Activated naive CD8-positive, alpha-beta T cell (primary cell): Measurements from ENCODE around the gene ATP5PF.
"Not testable (repeated sequence)": the region's sequence is repeated elsewhere in the genome, so short reads cannot be mapped to it uniquely, and the experiment has no call there.

Experiments
- H3K27ac Mint-ChIP-seq: one replicate; pipeline ENCODE4 v1.8.0; 2021; ENCODE audit warnings: mixed read lengths
- H3K27me3 Mint-ChIP-seq: one replicate; pipeline ENCODE4 v1.8.0; 2021; ENCODE audit warnings: mixed read lengths
- H3K36me3 Mint-ChIP-seq: one replicate; pipeline ENCODE4 v1.8.0; 2021; ENCODE audit warnings: mixed read lengths
- H3K4me1 Mint-ChIP-seq: one replicate; pipeline ENCODE4 v1.8.0; 2021; ENCODE audit warnings: low read depth, mixed read lengths
- H3K4me3 Mint-ChIP-seq: one replicate; pipeline ENCODE4 v1.8.0; 2021; ENCODE audit warnings: mild to moderate bottlenecking, mixed read lengths
- H3K9me3 Mint-ChIP-seq: one replicate; pipeline ENCODE4 v1.8.0; 2021; ENCODE audit warnings: low read depth, mixed read lengths

ATP5PF gene

GRCh38 chr21:25737421-25737820, 2.7 kb upstream of the ATP5PF start:
- Mint-ChIP-seq H3K9me3 (no peaks in the 10 kb centered on the region), H3K4me3 (peak overlapping the region; percentile 97), H3K4me1 (peaks cover 61% of the 10 kb centered on the region), H3K27me3 (no peaks in the 10 kb centered on the region), H3K36me3 (peaks cover 8% of the 10 kb centered on the region), H3K27ac (peak overlapping the region; percentile 96)

- H3K36me3 Mint-ChIP-seq: peaks cover 4% of the 10 kb centered on the region
- no peaks in the 10 kb centered on the region for H3K9me3 Mint-ChIP-seq
- peak overlapping the region; percentile 96 for H3K27ac Mint-ChIP-seq
- H3K27me3 Mint-ChIP-seq: no peaks in the 10 kb centered on the region
- peaks cover 58% of the 10 kb centered on the region for H3K4me1 Mint-ChIP-seq
- peak overlapping the region; percentile 97 for H3K4me3 Mint-ChIP-seq
Measured at GRCh38 chr21:25735646-25736597, 1.2 kb upstream of the ATP5PF start.

GRCh38 chr21:25734654-25734903, 125 bp downstream of the ATP5PF start:
- Mint-ChIP-seq H3K9me3 (no peaks in the 10 kb centered on the region), H3K36me3 (peaks cover 4% of the 10 kb centered on the region), H3K4me1 (peaks cover 56% of the 10 kb centered on the region), H3K27ac (peak overlapping the region; percentile 100), H3K4me3 (peak overlapping the region; percentile 99), H3K27me3 (no peaks in the 10 kb centered on the region)

- Mint-ChIP-seq H3K4me1 (peaks cover 52% of the 10 kb centered on the region), H3K27me3 (no peaks in the 10 kb centered on the region), H3K4me3 (peak overlapping the region; percentile 99), H3K9me3 (no peaks in the 10 kb centered on the region), H3K27ac (peak overlapping the region; percentile 100), H3K36me3 (peaks cover 4% of the 10 kb centered on the region)
Measured at GRCh38 chr21:25733859-25734653, 648 bp downstream of the ATP5PF start.

GRCh38 chr21:25732091-25732760, 2.5 kb downstream of the ATP5PF start:
- H3K36me3 Mint-ChIP-seq: peaks cover 7% of the 10 kb centered on the region
- no peak overlapping the region for H3K27ac Mint-ChIP-seq
- H3K4me3 Mint-ChIP-seq: peak overlapping the region; percentile 10
- peaks cover 43% of the 10 kb centered on the region for H3K4me1 Mint-ChIP-seq
- no peaks in the 10 kb centered on the region for H3K9me3 Mint-ChIP-seq
- H3K27me3 Mint-ChIP-seq: no peaks in the 10 kb centered on the region

- no peak overlapping the region for H3K4me3 Mint-ChIP-seq
- H3K27me3 Mint-ChIP-seq: no peaks in the 10 kb centered on the region
- no peaks in the 10 kb centered on the region for H3K4me1 Mint-ChIP-seq
- H3K27ac Mint-ChIP-seq: no peak overlapping the region
- peaks cover 5% of the 10 kb centered on the region for H3K36me3 Mint-ChIP-seq
- H3K9me3 Mint-ChIP-seq: no peaks in the 10 kb centered on the region
Measured at GRCh38 chr21:25722631-25723030, 12.1 kb downstream of the ATP5PF start.

- no peaks in the 10 kb centered on the region for H3K27me3 Mint-ChIP-seq
- H3K9me3 Mint-ChIP-seq: no peaks in the 10 kb centered on the region
- H3K27ac Mint-ChIP-seq: no peak overlapping the region
- H3K36me3 Mint-ChIP-seq: peaks cover 5% of the 10 kb centered on the region
- no peak overlapping the region for H3K4me3 Mint-ChIP-seq
- H3K4me1 Mint-ChIP-seq: no peaks in the 10 kb centered on the region
Measured at GRCh38 chr21:25721987-25722386, 12.7 kb downstream of the ATP5PF start.

- H3K27ac Mint-ChIP-seq: no peak overlapping the region
- H3K27me3 Mint-ChIP-seq: no peaks in the 10 kb centered on the region
- peaks cover 3% of the 10 kb centered on the region for H3K36me3 Mint-ChIP-seq
- no peak overlapping the region for H3K4me3 Mint-ChIP-seq
- no peaks in the 10 kb centered on the region for H3K9me3 Mint-ChIP-seq
- no peaks in the 10 kb centered on the region for H3K4me1 Mint-ChIP-seq
Measured at GRCh38 chr21:25717491-25718147, 17.1 kb downstream of the ATP5PF start.

GRCh38 chr21:25714066-25714465, 20.6 kb downstream of the ATP5PF start:
- H3K4me1 Mint-ChIP-seq, H3K27ac Mint-ChIP-seq, H3K36me3 Mint-ChIP-seq, H3K4me3 Mint-ChIP-seq, H3K27me3 Mint-ChIP-seq, H3K9me3 Mint-ChIP-seq: not testable (repeated sequence)

GRCh38 chr21:25710550-25710949, 24.2 kb downstream of the ATP5PF start:
- no peaks in the 10 kb centered on the region for H3K4me1 Mint-ChIP-seq
- H3K4me3 Mint-ChIP-seq: no peak overlapping the region
- H3K36me3 Mint-ChIP-seq: no peaks in the 10 kb centered on the region
- no peaks in the 10 kb centered on the region for H3K27me3 Mint-ChIP-seq
- H3K27ac Mint-ChIP-seq: no peak overlapping the region
- H3K9me3 Mint-ChIP-seq: no peaks in the 10 kb centered on the region

- H3K27ac Mint-ChIP-seq: no peak overlapping the region
- H3K27me3 Mint-ChIP-seq: no peaks in the 10 kb centered on the region
- no peaks in the 10 kb centered on the region for H3K9me3 Mint-ChIP-seq
- no peaks in the 10 kb centered on the region for H3K4me1 Mint-ChIP-seq
- H3K36me3 Mint-ChIP-seq: no peaks in the 10 kb centered on the region
- H3K4me3 Mint-ChIP-seq: no peak overlapping the region
Measured at GRCh38 chr21:25709684-25710265, 24.9 kb downstream of the ATP5PF start.

- H3K27me3 Mint-ChIP-seq: no peaks in the 10 kb centered on the region
Measured at GRCh38 chr21:25708467-25709065, 26.1 kb downstream of the ATP5PF start.

GRCh38 chr21:25701529-25701928, 33.2 kb downstream of the ATP5PF start:
- H3K4me1 Mint-ChIP-seq: no peaks in the 10 kb centered on the region
- H3K27ac Mint-ChIP-seq: no peak overlapping the region
- no peaks in the 10 kb centered on the region for H3K27me3 Mint-ChIP-seq
- no peak overlapping the region for H3K4me3 Mint-ChIP-seq
- H3K36me3 Mint-ChIP-seq: no peaks in the 10 kb centered on the region
- no peaks in the 10 kb centered on the region for H3K9me3 Mint-ChIP-seq

More at GRCh38 chr21:25708467-25709065, 26.1 kb downstream of the ATP5PF start:
- Mint-ChIP-seq H3K9me3 (no peaks in the 10 kb centered on the region), H3K4me1 (no peaks in the 10 kb centered on the region), H3K36me3 (no peaks in the 10 kb centered on the region), H3K4me3 (no peak overlapping the region), H3K27ac (no peak overlapping the region)

- H3K27me3 Mint-ChIP-seq: no peaks in the 10 kb centered on the region
- no peaks in the 10 kb centered on the region for H3K9me3 Mint-ChIP-seq
- H3K4me3 Mint-ChIP-seq: no peak overlapping the region
- no peaks in the 10 kb centered on the region for H3K36me3 Mint-ChIP-seq
- H3K4me1 Mint-ChIP-seq: no peaks in the 10 kb centered on the region
- H3K27ac Mint-ChIP-seq: no peak overlapping the region
Measured at GRCh38 chr21:25700741-25701140, 34.0 kb downstream of the ATP5PF start.
